ENCODE results near the gene CASK.

DNA sequence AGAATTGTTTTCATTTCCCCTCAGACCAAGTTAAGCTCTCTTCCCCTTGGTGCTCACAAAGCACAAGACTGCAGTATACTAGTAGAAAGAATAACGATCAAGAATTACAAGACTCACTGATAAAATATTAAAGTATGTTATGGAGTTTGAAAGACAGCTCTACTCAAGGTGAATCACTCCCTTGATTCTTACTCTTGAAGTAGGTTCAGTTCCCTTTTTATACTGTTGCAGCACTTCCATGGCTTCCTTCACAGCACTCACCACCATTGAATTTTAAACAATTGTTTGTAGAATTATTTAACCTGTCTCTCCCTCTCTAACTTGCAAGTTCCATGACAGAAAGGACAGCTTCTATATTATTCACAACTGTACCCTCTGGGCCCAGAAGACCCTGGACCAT lies 42.2 kb downstream of the CASK start:
- TF ChIP-seq, protein P1, sequence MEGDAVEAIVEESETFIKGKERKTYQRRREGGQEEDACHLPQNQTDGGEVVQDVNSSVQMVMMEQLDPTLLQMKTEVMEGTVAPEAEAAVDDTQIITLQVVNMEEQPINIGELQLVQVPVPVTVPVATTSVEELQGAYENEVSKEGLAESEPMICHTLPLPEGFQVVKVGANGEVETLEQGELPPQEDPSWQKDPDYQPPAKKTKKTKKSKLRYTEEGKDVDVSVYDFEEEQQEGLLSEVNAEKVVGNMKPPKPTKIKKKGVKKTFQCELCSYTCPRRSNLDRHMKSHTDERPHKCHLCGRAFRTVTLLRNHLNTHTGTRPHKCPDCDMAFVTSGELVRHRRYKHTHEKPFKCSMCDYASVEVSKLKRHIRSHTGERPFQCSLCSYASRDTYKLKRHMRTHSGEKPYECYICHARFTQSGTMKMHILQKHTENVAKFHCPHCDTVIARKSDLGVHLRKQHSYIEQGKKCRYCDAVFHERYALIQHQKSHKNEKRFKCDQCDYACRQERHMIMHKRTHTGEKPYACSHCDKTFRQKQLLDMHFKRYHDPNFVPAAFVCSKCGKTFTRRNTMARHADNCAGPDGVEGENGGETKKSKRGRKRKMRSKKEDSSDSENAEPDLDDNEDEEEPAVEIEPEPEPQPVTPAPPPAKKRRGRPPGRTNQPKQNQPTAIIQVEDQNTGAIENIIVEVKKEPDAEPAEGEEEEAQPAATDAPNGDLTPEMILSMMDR (IDR thresholded peaks at IDR 0.05), result no peak
- no peak for TF ChIP-seq POLR2A (IDR thresholded peaks at IDR 0.05)

All from thyroid gland (tissue), 4 donors.